ENCODE measurements around the gene ADIPOR2. TPM values are rescaled to one million over a fixed set of nuclear protein-coding genes. Genes with fewer than 3 reads are reported as not detected.

Gene ADIPOR2
- total and polyA plus RNA-seq, 10 of the 15 experiments (the other 5 are each of a cell fraction or from before 2014, with no cell fraction given): 8.6 to 65.0 (median 38.0) TPM

- no peak for TF ChIP-seq NFYA (IDR thresholded peaks at IDR 0.05; ENCODE audit: borderline replicate concordance, low read depth, low read length)
- TF ChIP-seq, protein P1, sequence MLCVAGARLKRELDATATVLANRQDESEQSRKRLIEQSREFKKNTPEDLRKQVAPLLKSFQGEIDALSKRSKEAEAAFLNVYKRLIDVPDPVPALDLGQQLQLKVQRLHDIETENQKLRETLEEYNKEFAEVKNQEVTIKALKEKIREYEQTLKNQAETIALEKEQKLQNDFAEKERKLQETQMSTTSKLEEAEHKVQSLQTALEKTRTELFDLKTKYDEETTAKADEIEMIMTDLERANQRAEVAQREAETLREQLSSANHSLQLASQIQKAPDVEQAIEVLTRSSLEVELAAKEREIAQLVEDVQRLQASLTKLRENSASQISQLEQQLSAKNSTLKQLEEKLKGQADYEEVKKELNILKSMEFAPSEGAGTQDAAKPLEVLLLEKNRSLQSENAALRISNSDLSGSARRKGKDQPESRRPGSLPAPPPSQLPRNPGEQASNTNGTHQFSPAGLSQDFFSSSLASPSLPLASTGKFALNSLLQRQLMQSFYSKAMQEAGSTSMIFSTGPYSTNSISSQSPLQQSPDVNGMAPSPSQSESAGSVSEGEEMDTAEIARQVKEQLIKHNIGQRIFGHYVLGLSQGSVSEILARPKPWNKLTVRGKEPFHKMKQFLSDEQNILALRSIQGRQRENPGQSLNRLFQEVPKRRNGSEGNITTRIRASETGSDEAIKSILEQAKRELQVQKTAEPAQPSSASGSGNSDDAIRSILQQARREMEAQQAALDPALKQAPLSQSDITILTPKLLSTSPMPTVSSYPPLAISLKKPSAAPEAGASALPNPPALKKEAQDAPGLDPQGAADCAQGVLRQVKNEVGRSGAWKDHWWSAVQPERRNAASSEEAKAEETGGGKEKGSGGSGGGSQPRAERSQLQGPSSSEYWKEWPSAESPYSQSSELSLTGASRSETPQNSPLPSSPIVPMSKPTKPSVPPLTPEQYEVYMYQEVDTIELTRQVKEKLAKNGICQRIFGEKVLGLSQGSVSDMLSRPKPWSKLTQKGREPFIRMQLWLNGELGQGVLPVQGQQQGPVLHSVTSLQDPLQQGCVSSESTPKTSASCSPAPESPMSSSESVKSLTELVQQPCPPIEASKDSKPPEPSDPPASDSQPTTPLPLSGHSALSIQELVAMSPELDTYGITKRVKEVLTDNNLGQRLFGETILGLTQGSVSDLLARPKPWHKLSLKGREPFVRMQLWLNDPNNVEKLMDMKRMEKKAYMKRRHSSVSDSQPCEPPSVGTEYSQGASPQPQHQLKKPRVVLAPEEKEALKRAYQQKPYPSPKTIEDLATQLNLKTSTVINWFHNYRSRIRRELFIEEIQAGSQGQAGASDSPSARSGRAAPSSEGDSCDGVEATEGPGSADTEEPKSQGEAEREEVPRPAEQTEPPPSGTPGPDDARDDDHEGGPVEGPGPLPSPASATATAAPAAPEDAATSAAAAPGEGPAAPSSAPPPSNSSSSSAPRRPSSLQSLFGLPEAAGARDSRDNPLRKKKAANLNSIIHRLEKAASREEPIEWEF (IDR thresholded peaks at IDR 0.05; ENCODE audit: insufficient replicate concordance, low read depth, low read length): no peak
- no peak for TF ChIP-seq RAD51 (IDR thresholded peaks at IDR 0.05)
- TF ChIP-seq MTA2 (IDR thresholded peaks at IDR 0.05; ENCODE audit: low read depth): no peak
- no peak for TF ChIP-seq TARDBP (IDR thresholded peaks at IDR 0.05; ENCODE audit: borderline replicate concordance)
- TF ChIP-seq PAX5 (IDR thresholded peaks at IDR 0.05; ENCODE audit: borderline replicate concordance, low read depth, low read length): no peak
These were observed 102.7 kb downstream of the ADIPOR2 start (continued) for GRCh38 chr12:1793426-1794210.

Measured in GM12878 (cell line).